Measurements from ENCODE around the gene SORL1. TPM values are rescaled to one million over a fixed set of nuclear protein-coding genes. Genes with fewer than 3 reads are reported as not detected.

The SORL1 gene
- total RNA-seq, 4 donors from 2014 or later: 3.0 to 12.3 (median 8.1) TPM

GRCh38 chr11:121427400-121427744, 24.7 kb upstream of the SORL1 start:
- intact Hi-C loops (cut with DNase I): no loop called here
- WGBS: 30% methylated on average over 3 of the region's 8 CpGs

GRCh38 chr11:121429556-121429955, 22.6 kb upstream of the SORL1 start:
- Histone ChIP-seq H3K4me1 (peaks cover 0 to 13% (median 11%) of the 10 kb centered on the region in 4 donors), H3K9me3 (no peaks in the 10 kb centered on the region), H3K27me3 (no peaks in the 10 kb centered on the region), H3K36me3 (no peaks in the 10 kb centered on the region), H3K4me3 (no peak overlapping the region), H3K27ac (replicated peaks in 1 of 4) (no peak overlapping the region)
- WGBS: 56% methylated on average over 3 of the region's 3 CpGs
- intact Hi-C loops (cut with DNase I): no loop called here
- no peak for DNase-seq (ENCODE audit: extremely low spot score)
- TF ChIP-seq CTCF (IDR thresholded peaks at IDR 0.05): no peak
- TF ChIP-seq EP300 (IDR thresholded peaks at IDR 0.05): no peak
- TF ChIP-seq POLR2A (IDR thresholded peaks at IDR 0.05; ENCODE audit: low read depth): no peak
- TF ChIP-seq POLR2AphosphoS5 (IDR thresholded peaks at IDR 0.05): no peak

More at GRCh38 chr11:121427400-121427744, 24.7 kb upstream of the SORL1 start:
- Histone ChIP-seq H3K36me3 (no peaks in the 10 kb centered on the region), H3K27me3 (no peaks in the 10 kb centered on the region), H3K27ac (replicated peaks in 1 of 4) (no peak overlapping the region), H3K4me3 (peak overlapping the region; percentile 41 to 52 (median 42)), H3K4me1 (peaks cover 0 to 13% (median 11%) of the 10 kb centered on the region in 4 donors), H3K9me3 (no peaks in the 10 kb centered on the region)
- TF ChIP-seq EP300 (IDR thresholded peaks at IDR 0.05) (no peak), POLR2A (IDR thresholded peaks at IDR 0.05; ENCODE audit: low read depth) (no peak), POLR2AphosphoS5 (IDR thresholded peaks at IDR 0.05) (no peak)
- no peak for DNase-seq (ENCODE audit: extremely low spot score)

- Histone ChIP-seq H3K27ac (replicated peaks in 1 of 4) (no peak overlapping the region), H3K4me3 (no peak overlapping the region), H3K36me3 (no peaks in the 10 kb centered on the region), H3K4me1 (peaks cover 0 to 10% (median 6%) of the 10 kb centered on the region in 4 donors), H3K9me3 (no peaks in the 10 kb centered on the region), H3K27me3 (no peaks in the 10 kb centered on the region)
- no peak for TF ChIP-seq CTCF (IDR thresholded peaks at IDR 0.05)
- WGBS: 82% methylated on average over 4 of the region's 4 CpGs
- DNase-seq (ENCODE audit: extremely low spot score): no peak
- intact Hi-C loops (cut with DNase I): no loop called here
These were observed 20.1 kb upstream of the SORL1 start for GRCh38 chr11:121431820-121432526.

- 56% methylated on average over 4 of the region's 4 CpGs for WGBS
- intact Hi-C loops (cut with DNase I): no loop called here
- no peaks in the 10 kb centered on the region for H3K27me3 ChIP-seq
These were observed 17.0 kb upstream of the SORL1 start for GRCh38 chr11:121435132-121435531.

More at GRCh38 chr11:121435132-121435531, 17.0 kb upstream of the SORL1 start:
- Histone ChIP-seq H3K4me1 (peaks cover 0 to 7% (median 4%) of the 10 kb centered on the region in 4 donors), H3K9me3 (no peaks in the 10 kb centered on the region), H3K4me3 (no peak overlapping the region), H3K36me3 (no peaks in the 10 kb centered on the region), H3K27ac (replicated peaks in 1 of 4) (no peak overlapping the region)
- DNase-seq (ENCODE audit: extremely low spot score): no peak
- TF ChIP-seq POLR2AphosphoS5 (IDR thresholded peaks at IDR 0.05) (no peak), CTCF (IDR thresholded peaks at IDR 0.05) (no peak), EP300 (IDR thresholded peaks at IDR 0.05) (no peak), POLR2A (IDR thresholded peaks at IDR 0.05; ENCODE audit: low read depth) (no peak)
